CD4-positive, alpha-beta T cell treated with Interleukin-17A for 1 hour (primary cell): ENCODE data around the gene ADAM10.

Source experiments
- DNase-seq: peaks from one replicate; pipeline ENCODE4 v3.0.0-alpha.2; 2020

Gene ADAM10

GRCh38 chr15:58752716-58753115 lies 3.2 kb upstream of the ADAM10 start:
- no peak for DNase-seq

GRCh38 chr15:58748852-58749531 lies 515 bp downstream of the ADAM10 start:
- DNase-seq, result peak; percentile 40

DNA sequence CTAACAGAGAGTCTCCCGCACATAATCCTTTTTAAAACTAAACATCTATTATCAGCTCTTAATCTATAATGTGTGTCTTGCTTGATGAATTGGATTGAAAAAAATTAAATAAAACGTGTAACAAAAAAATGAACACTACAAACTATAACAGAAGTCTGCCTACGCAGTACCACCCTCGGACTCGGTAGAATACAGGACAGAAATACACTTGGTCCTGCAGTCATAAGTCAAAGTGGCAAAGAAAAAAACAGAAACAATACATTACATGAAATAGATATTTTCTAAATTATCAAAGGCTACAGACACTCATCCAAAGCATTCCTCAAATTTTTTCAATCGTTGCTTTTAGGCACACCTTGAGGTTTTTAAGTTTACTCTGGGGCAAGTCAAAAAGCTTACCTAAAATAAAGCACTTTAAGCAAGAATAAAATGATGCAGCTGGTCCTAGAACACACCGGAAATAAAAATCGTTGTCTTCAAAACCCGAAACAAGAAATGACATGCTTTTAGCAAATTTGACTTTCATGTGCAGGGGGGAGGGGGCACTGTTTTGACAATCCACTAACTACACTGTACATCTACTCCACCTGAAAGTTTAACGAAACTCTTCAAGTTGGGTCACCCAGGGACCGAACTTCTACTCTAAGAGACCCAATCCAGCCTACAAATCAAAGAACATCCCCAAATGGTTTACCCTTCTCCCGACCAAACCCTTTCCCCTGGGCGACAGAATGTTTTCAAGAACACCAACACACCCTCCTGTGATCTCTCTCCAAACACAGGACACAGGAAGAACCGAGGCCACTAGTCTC lies 1.3 kb downstream of the ADAM10 start:
- DNase-seq, result peak; percentile 51

- no peak for DNase-seq
These were observed 3.3 kb downstream of the ADAM10 start for GRCh38 chr15:58746174-58746573.

DNA sequence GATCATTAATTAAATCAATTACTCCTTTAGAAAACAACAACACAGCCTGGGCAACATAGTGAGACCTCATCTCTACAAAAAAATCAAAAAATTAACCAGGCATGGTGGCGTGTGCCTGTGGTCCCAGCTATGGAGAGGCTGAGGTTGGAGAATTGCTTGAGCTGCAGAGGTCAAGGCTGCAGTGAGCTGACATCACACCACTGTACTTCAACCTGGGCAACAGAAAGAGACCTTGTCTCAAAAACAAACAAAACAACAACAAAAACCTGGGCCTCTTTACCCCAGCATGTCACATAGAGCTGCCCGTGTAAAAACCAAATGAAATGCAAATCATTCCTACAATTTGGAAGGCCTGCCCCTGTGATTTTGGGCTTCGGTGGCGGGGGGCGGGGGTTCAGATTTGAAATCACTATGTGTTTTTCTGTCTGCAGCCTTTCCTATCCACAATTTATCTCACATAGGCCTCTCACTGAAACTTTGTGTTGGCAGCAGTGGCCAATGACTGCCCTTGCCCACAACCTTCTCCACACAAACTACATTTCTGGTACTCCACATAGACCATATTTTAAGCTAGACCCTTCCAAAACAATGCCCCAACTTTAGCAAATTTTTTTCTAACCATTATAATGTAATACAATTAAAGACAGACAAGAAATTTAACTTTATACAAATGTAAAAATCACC lies 6.5 kb downstream of the ADAM10 start:
- no peak for DNase-seq

DNA sequence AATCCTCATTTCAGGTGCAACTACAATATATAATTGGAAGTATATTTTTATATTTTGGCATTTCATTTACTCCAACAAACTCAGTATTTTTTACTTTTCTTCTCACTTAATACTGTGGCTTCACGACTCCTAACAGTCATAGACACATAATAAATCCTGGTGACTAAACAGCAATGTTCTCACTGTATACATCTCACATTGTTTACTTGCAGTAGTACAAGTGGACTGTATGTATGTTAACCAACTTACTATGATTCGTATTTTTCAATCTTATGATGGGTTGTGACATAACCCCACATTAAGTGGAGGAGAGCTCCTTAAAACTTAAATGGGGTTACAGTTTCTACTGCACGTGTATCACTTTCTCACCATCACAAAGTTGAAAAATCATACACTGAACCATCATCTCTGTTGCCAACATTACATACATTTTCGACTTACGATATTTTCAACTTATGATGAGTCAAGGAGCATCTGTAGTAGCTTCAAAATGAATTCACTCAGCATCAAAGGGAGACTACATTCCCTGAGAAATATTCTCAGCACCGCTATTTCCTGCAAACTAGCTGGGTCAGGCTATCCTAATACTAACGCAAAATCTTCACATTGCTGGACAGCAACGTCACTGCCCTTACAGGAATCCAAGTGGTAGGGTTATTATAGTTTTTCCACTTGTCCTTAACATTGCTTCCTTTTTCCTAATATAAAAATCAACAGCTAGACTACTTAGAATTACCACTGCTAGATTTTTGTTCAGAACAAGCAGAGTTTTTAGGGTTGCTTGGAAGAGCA lies 7.3 kb downstream of the ADAM10 start:
- DNase-seq, result no peak

DNA sequence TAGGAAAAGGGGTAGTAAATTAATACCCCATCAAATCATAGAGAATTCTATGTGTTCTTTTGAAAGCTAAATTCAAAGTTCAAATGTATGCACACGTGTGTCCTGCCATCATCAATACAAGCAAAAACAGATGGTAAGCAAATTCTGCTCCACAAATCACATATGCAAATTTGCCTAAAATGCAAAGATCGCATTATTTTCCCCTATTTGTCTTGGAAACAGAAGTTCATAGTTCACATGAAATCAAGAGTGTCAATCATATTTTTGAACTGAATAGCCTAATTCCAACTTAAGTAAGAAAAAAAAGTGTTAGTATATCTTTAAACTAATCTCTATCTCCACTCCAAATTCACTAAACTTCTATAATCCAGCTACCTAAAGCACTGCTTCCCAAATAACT lies 8.5 kb downstream of the ADAM10 start:
- DNase-seq, result no peak

DNA sequence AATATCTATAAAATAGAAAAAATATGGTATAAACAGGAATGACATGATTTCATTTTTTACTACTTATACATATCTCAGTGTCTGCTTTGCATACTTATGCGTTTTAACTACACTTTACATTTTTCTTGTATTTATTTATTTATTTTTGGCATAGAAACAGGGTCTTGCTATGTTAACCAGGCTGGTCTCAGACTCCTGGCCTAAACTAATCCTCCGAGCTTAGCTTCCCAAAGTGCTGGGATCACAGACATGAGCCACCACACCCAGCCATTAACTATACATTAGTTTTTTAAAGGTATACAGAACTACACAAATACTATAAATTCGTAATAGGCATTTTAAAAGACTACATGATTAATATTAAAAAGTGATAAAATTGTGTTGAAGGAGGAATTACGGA lies 9.1 kb downstream of the ADAM10 start:
- DNase-seq, result no peak

GRCh38 chr15:58738046-58738707 lies 11.3 kb downstream of the ADAM10 start:
- DNase-seq, result no peak

DNA sequence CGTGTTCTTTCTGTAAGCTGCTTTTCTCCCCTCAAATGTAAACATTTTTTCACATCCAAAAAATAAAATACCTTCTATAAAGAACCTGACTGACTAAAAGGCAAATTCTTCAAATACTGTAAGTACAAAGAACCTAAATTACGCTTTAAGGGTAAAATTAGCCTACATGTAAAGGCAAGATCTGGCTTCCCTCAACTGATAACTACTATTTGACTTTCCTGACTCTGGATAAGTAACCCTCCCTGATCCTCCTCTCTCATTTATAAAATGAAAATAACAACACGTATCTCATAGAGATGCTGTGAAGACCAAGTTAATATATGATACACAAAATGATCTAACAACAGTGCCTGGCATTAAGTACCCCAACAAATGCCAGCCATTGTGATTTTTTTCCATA lies 12.2 kb downstream of the ADAM10 start:
- no peak for DNase-seq

DNA sequence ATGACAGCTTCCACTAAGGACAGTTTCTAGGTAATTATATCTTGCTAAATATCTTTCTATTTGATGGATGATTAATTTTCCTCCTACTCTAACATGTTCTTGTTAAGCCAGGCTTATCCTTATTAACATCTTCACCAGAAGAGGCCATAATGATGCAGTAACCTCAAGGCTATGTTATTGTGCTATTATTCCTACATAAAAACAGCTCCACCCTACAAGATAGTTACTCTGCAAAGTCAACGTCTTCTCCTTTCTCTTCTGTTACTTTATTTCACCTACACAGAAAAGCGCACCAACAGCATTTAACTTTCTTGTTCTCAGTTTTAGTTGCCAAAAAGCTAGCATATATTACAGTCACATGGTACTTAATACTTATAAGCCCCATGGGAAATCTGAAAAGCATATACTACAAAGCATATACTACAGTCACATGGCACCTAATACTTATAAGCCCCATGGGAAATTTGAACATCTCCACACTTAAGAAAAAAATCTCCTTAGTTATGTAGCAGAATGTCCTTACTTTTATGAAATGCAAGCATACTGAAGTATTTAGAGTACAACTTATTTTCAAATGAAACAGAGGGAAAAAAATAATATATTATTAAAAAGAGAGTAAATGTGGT lies 13.4 kb downstream of the ADAM10 start:
- no peak for DNase-seq

GRCh38 chr15:58734859-58735258 lies 14.6 kb downstream of the ADAM10 start:
- DNase-seq, result no peak

DNA sequence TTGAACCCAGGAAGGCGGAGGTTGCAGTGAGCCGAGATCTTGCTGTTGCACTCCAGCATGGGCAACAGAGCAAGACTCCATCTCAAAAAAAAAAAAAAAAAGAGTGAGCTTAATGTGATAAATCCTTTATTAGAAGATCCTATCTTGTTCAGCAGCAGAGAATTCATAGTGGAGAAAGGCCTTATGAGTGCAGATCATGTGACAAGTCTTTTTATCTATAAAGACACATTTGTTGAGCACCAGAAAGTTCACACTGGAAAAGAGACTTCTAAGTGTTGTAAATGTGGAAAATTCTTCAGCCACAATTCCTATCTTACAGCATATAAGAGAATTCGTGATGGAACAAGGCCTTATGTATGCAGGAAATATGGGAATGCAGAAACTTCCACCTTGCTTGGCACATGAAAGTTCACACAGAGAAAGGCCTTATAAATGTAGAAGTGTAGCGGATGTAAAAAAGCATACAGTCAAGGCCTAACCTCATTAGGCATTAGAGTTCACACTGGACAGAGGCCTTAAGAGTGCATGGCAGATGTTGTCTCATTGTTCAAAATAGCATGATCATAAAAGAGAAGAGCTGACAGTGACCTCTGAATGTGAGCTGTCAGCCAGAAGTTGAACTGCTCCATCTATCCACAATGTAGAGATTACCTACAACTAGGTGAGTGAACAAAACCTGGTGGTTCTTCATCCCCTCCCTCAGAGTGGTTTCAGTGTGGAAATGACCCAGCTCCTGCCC lies 16.7 kb downstream of the ADAM10 start:
- no peak for DNase-seq

DNA sequence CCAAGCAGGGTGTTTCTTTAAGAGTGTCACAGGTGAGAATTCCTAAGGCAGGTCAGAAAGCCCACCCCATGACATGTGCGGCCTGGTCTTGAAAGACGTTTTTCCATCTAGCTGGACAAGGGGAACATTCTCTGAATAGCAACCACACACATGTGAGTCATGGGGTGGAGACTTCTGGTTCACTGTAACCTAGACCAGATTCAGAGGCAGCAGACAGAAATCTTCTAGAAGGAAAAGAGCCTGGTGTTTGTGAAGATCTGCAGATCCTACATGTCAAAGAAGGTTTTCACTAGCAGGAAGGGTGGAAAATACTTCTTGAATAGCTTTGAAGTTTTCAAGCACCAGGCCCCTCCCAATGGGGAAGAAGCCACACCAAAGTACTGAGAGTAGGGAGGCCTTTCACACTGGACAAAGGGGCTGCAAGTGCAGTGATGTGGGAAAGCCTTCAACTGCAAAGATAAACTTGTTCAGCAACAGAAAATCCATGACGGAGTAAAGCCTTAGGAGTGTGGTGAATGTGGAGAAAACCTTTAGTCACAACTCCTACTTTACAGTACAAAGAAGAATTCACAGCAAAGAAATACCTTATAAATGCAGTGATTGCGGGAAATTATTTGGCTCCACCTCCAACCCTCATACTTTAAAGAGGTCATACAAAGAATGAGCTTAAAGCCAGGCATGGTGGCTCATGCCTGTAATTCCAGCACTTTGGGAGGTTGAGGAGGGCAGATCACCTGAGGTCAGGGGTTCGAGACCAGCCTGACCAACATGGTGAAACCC lies 17.6 kb downstream of the ADAM10 start:
- no peak for DNase-seq

- no peak for DNase-seq
These were observed 22.6 kb downstream of the ADAM10 start for GRCh38 chr15:58726867-58727266.

GRCh38 chr15:58724466-58724865 lies 25.0 kb downstream of the ADAM10 start:
- no peak for DNase-seq

GRCh38 chr15:58717357-58717756 lies 32.1 kb downstream of the ADAM10 start:
- no peak for DNase-seq

- no peak for DNase-seq
These were observed 33.5 kb downstream of the ADAM10 start for GRCh38 chr15:58716027-58716426.

DNA sequence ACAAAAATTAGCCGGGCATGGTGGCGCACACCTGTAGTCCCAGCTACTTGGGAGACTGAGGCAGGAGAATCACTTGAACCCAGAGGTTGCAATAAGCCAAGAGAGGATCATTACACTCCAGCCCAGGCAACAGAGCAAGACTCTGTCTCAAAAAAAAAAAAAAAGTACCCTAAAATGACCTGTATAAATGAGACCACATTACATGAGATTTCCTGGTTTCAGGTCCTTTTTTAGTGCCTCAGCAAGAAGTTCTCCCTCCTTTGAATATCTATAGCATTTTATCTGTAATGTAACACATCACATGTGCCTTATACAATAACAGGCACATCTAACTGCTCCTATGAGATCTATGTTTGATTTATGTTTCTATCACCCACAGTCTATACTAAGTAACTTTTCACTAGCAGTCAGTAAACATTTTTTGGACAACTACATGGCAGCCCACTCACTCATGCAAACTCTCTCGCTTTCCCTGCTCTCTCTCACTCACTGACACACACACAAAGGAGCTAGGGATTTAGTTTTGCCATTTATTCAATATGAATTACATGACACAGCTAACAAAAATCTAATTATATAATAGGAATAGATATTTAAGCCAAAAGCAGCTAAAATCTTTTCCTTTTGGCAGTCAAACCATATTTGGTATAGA lies 34.1 kb downstream of the ADAM10 start:
- DNase-seq, result no peak

DNA sequence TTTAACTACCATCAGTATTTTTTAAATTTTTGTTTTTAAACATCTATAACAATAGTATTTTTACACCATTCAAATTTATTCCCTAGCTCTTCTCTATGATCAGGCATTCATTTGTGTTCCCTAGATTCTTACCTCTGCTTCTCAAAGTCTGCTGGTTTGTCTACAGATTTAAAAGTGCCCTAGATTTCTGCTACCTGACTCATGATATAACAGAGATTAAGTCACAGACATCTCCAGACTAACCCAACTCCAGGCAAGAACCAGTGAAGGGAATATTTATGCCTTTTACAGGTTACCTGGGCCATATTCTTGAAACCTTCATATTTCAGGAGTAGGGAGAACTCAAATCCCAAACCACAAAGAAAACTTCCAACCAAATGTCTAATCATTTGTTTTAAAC lies 38.8 kb downstream of the ADAM10 start:
- DNase-seq, result no peak
